Esophagus muscularis mucosa (tissue), 3 donors: Measurements from ENCODE around the gene NAAA.
"Not testable (repeated sequence)": the region's sequence is repeated elsewhere in the genome, so short reads cannot be mapped to it uniquely, and the experiment has no call there.

ENCODE experiments used
- CTCF ChIP-seq, 3 experiments: fragments of 200-600 bp in 2 of 3; fragments of 450-650 bp in 1 of 3; sonication (generic) in 2 of 3; IDR thresholded peaks; one replicate each; pipeline ENCODE4 v1.5.1; 2017 to 2019; ENCODE audit warnings: antibody characterized with exemption in 3 of 3, mild to moderate bottlenecking in 2 of 3, moderate library complexity in 1 of 3
- POLR2A ChIP-seq: fragments of 450-650 bp; IDR thresholded peaks from one replicate; pipeline ENCODE4 v1.6.1; 2017; ENCODE audit warnings: antibody characterized with exemption, moderate library complexity, mild to moderate bottlenecking, low read depth

GRCh38 chr4:75962072-75962471 lies 21.3 kb upstream of the NAAA start:
- not testable (repeated sequence) for TF ChIP-seq CTCF (IDR thresholded peaks at IDR 0.05); POLR2A
